Stimulated activated CD4-positive, alpha-beta T cell treated with anti-CD3 and anti-CD28 coated beads, Interleukin-15, amount 100 ng/mL, for 24 hours (primary cell): ENCODE measurements around the gene PATJ.
"Not testable (repeated sequence)": the region's sequence is repeated elsewhere in the genome, so short reads cannot be mapped to it uniquely, and the experiment has no call there.

Experiments
- DNase-seq: peaks from one replicate; pipeline ENCODE4 v3.0.0-alpha.2; 2020

Gene PATJ

GRCh38 chr1:61951731-61952580, 209.7 kb downstream of the PATJ start:
- DNase-seq, result no peak

GRCh38 chr1:61952675-61953074, 210.4 kb downstream of the PATJ start:
- DNase-seq, result no peak

- DNase-seq, result no peak
Observed at GRCh38 chr1:61953076-61953789, 211.0 kb downstream of the PATJ start.

- no peak for DNase-seq
Observed at GRCh38 chr1:61953790-61954150, 211.5 kb downstream of the PATJ start.

GRCh38 chr1:61955261-61955660, 213.0 kb downstream of the PATJ start:
- DNase-seq, result no peak

GRCh38 chr1:61956016-61956645, 213.9 kb downstream of the PATJ start:
- DNase-seq, result no peak

- no peak for DNase-seq
Observed at GRCh38 chr1:61956784-61957183, 214.5 kb downstream of the PATJ start.

GRCh38 chr1:61961009-61961408, 218.7 kb downstream of the PATJ start:
- no peak for DNase-seq

GRCh38 chr1:61962631-61963030, 220.4 kb downstream of the PATJ start:
- no peak for DNase-seq

GRCh38 chr1:61966450-61967225, 224.4 kb downstream of the PATJ start:
- DNase-seq, result not testable (repeated sequence)

GRCh38 chr1:61967750-61968149, 225.5 kb downstream of the PATJ start:
- no peak for DNase-seq

GRCh38 chr1:61968869-61969268, 226.6 kb downstream of the PATJ start:
- DNase-seq, result no peak

- no peak for DNase-seq
Observed at GRCh38 chr1:61973100-61973837, 231.0 kb downstream of the PATJ start.

- no peak for DNase-seq
Observed at GRCh38 chr1:61975638-61976037, 233.4 kb downstream of the PATJ start.

- no peak for DNase-seq
Observed at GRCh38 chr1:61976566-61976965, 234.3 kb downstream of the PATJ start.

GRCh38 chr1:61978796-61979195, 236.5 kb downstream of the PATJ start:
- no peak for DNase-seq

- no peak for DNase-seq
Observed at GRCh38 chr1:61979729-61980128, 237.4 kb downstream of the PATJ start.

- peak; percentile 15 for DNase-seq
Observed at GRCh38 chr1:61980561-61980960, 238.3 kb downstream of the PATJ start.

GRCh38 chr1:61981870-61982660, 239.8 kb downstream of the PATJ start:
- no peak for DNase-seq

- DNase-seq, result no peak
Observed at GRCh38 chr1:61983236-61983635, 241.0 kb downstream of the PATJ start.

GRCh38 chr1:61992257-61992656, 250.0 kb downstream of the PATJ start:
- no peak for DNase-seq
